GM12873 (cell line): ENCODE measurements around the gene LHFPL6.

Experiments used
- TF ChIP-seq, protein P1 (sequence below): IDR thresholded peaks from 2 replicates; pipeline ENCODE4 v1.5.1; 2012; ENCODE audit warnings: low read depth, mild to moderate bottlenecking, moderate library complexity, low read length, control low read depth; ENCODE audit not compliant: insufficient read depth; ENCODE audit errors: missing control alignments

The LHFPL6 gene

DNA sequence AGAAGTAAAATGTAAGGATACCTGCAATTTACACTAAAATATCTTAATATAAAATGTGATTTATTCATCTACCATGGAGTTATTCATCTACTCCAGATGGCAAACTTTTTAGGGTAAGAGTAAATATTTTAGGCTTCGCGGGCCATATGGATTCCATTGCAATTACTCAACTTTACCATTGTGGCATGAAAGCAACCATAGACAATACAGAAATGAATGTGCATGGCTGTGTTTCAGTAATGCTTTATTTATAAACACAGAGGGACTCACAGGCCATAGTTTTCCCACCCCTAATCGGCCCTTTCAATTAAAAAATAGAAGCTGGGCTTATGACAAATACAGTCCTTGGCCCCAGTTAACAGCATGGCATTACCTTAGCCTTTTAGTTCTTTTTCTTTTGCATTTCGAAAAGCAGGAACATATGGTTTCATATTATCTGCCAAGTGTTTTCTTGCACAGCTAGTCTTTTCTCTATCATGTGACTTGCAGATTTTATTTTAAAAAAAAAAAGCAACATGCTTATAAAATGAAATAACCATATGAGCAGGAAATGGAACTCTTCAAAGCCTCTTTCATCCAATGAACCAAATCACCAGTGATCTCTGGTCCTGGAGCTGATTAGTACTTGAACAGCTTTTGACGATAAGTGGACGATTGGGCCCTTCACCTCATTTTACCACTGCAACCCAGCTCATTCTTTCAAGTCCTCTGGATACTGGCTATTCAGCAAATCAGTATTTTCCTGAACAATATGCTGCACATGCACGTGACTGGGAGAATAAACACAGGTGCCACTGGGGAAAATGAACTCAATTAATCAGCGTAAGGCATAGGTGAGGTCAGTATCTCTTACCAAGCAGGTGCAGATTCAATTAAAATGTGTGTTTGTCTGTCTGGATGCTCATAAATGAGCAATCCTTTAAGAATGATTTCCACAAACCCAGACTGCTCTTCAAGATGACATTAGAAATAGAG lies 63.9 kb downstream of the LHFPL6 start:
- TF ChIP-seq, protein P1, sequence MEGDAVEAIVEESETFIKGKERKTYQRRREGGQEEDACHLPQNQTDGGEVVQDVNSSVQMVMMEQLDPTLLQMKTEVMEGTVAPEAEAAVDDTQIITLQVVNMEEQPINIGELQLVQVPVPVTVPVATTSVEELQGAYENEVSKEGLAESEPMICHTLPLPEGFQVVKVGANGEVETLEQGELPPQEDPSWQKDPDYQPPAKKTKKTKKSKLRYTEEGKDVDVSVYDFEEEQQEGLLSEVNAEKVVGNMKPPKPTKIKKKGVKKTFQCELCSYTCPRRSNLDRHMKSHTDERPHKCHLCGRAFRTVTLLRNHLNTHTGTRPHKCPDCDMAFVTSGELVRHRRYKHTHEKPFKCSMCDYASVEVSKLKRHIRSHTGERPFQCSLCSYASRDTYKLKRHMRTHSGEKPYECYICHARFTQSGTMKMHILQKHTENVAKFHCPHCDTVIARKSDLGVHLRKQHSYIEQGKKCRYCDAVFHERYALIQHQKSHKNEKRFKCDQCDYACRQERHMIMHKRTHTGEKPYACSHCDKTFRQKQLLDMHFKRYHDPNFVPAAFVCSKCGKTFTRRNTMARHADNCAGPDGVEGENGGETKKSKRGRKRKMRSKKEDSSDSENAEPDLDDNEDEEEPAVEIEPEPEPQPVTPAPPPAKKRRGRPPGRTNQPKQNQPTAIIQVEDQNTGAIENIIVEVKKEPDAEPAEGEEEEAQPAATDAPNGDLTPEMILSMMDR: no peak

DNA sequence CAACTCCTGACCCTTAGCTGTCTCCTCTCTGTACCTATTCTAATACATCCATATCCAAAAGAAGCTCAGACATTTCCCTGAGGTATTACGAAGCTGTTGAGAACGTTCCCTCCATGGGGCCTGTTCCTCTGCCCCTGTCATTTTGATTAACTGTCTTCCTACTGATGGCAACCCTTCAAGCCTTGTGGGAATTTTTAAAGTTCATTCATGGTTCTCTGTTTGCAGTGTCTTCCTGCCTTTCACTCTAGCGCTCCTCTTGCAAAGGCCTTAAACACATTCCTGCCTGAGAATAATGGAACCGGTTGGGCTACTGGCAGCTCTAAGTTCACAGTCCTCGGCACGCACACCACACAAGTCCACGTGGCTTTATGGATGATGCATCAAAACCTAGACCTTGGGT lies 66.1 kb downstream of the LHFPL6 start:
- TF ChIP-seq, protein P1: no peak

DNA sequence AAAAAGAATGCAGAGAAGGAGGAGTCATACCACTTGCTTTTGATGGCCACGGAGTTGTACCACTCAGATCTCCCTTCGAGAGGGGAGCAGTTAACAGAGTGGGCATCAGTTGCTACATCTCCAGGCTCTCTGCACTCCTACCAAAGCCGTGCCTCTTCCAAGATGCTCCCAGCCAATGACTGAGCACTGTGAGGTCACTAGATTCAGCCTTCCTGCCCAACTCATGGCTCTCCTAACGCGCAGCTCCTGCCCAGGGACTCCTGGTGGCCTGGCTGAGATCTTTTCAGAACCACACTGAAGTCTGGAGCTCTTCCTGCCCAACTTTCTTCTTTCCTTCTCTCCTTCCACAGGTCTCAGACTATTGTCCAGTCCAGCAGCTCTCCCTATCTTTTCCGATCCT lies 66.7 kb downstream of the LHFPL6 start:
- TF ChIP-seq, protein P1: no peak

DNA sequence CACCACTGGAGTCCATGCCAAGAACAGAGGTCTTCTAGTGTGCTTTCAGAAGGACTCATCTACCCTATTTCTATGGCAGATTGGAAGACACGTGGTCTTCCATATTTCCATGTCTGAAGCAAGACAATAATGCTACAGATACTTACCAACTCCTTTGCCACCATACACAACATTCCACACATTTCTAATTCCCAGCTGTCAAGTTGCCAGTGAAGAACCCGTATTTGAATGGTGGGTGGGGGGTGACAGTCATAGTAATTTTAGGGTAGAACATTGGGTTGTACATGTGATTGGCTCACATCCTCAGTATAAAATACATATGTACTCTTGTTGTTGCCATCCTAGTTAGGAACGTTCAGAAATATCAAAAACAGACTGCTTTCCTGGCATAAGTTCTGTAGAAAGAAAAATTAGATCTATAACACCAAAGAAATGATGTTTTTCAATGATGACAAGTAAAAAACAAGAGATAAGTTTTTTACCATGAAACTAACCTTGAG lies 69.3 kb downstream of the LHFPL6 start:
- TF ChIP-seq, protein P1: no peak

DNA sequence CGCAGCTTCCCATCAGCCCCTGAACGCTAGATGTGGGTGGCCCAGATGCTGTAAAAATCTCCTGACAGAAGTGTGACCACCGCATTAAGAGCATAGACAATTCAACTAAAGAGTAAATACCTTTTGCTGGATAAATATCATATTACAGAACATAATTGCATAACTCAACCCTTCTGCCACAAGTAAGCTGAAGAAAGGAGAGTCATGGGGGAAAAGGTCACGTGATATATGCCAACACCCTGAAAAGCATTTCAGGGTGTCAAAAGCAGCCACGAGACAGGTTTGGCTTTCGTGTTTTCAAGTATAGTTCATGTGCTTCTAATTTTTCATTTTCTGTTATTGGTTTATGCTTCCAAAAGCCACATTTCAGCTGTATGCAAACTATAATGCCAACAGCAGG lies 71.3 kb downstream of the LHFPL6 start:
- TF ChIP-seq, protein P1: no peak

- TF ChIP-seq, protein P1: no peak
Measured at GRCh38 chr13:39530916-39531315, 72.1 kb downstream of the LHFPL6 start.

GRCh38 chr13:39528661-39528980 lies 74.4 kb downstream of the LHFPL6 start:
- TF ChIP-seq, protein P1: no peak
